ENCODE results near the gene ZNF317.

GRCh38 chr19:9187191-9187590 is 47.0 kb downstream of the ZNF317 start:
- no peak for TF ChIP-seq CTCF (IDR thresholded peaks at IDR 0.05)
- no peak for TF ChIP-seq POLR2A (IDR thresholded peaks at IDR 0.05)

Measured in thyroid gland (tissue), 4 donors.